ENCODE measurements around the gene WDFY4. TPM values are rescaled to one million over a fixed set of nuclear protein-coding genes. Genes with fewer than 3 reads are reported as not detected.

The WDFY4 gene
- total and polyA plus RNA-seq, 8 donors = 0.15 to 8.0 (median 2.7) TPM

DNA sequence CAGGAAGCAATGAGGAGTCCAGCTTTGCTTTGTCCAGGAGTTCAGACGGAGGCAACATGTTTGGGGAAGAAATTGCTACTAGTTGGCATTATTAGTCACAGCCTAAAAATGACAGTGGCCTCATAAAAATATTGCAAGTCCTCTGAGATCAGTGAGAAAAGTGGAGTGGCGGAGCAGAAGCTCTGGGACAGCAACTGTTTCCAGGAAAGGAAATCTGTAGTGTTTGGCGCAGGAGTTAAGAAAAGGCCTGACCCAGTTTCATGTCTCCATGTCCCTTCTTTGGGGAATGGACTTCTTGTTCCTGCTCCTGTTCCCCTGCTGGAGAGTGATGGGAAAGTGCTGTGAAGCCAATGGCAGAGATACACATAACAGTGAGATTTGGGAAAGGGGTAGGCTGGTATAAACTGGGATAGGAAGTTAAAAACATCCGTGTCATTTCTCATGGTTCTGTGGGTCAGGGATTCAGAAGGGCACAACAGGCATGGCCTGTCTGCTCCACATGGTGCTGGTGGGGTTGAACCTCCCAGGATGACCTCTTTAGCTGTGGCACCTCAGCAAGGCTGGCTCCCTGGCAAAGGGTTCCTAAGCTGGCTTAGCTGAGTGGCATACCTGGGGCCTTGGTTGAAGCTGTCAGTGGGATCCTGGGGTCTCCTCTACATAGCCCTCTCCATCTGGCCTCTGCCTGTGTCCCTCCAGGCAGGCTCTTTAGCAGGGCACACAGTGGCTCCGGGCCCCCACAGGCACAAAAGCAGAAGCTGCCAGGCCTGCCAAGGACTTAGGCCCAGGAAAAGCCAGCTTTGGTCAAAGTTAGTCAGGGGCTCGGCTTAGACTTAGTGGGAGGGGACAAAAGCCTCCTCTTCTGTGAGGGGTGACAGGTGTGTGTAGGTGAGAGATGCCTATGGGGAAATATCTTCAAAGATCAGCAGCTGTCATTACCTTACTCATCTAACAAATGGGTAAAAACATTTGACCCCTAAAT lies 77.7 kb downstream of the WDFY4 start:
- Histone ChIP-seq H3K9me3 (no peaks in the 10 kb centered on the region), H3K27ac (no peak overlapping the region), H3K4me1 (no peaks in the 10 kb centered on the region), H3K36me3 (no peaks in the 10 kb centered on the region), H3K27me3 (no peaks in the 10 kb centered on the region), H3K4me3 (no peak overlapping the region)
- no peak for DNase-seq
- TF ChIP-seq POLR2AphosphoS5 (IDR thresholded peaks at IDR 0.05) (no peak), POLR2A (IDR thresholded peaks at IDR 0.05) (no peak), EP300 (IDR thresholded peaks at IDR 0.05) (no peak)
- TF ChIP-seq, protein P1, sequence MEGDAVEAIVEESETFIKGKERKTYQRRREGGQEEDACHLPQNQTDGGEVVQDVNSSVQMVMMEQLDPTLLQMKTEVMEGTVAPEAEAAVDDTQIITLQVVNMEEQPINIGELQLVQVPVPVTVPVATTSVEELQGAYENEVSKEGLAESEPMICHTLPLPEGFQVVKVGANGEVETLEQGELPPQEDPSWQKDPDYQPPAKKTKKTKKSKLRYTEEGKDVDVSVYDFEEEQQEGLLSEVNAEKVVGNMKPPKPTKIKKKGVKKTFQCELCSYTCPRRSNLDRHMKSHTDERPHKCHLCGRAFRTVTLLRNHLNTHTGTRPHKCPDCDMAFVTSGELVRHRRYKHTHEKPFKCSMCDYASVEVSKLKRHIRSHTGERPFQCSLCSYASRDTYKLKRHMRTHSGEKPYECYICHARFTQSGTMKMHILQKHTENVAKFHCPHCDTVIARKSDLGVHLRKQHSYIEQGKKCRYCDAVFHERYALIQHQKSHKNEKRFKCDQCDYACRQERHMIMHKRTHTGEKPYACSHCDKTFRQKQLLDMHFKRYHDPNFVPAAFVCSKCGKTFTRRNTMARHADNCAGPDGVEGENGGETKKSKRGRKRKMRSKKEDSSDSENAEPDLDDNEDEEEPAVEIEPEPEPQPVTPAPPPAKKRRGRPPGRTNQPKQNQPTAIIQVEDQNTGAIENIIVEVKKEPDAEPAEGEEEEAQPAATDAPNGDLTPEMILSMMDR (IDR thresholded peaks at IDR 0.05) = no peak
- 84 to 94% (median 88%) methylated on average over 6 of the region's 6 CpGs for WGBS, 5 donors
- intact Hi-C loops (cut with DNase I; ENCODE audit: low total_unique reads) = no loop called here

DNA sequence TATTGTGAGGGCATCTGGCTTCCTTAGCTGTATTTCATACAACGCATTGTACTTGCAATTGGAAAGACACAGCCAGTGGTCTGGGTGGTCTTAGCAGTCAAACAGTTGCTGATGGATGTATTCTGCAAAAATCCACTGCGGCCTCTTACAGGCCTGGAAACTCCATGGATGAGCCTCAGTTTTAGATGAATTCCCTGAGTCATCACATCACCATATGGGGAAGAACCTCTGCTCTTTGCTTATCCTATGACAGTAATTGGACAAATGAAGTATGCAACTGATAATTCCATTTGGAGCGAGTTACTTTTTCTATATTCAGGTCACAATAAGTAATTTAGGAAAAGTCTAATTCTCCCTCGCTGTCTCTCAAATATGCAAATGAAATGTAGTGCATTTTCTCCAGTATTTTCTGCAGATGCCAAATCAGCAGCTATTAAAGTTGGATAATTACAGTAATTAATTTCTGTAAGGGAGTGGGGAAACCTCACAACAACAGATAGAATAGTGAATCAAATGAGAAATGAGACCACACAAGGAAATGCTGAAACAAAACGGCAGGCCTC lies 78.8 kb downstream of the WDFY4 start:
- DNase-seq = no peak
- intact Hi-C loops (cut with DNase I; ENCODE audit: low total_unique reads) = no loop called here
- H3K36me3 ChIP-seq = no peaks in the 10 kb centered on the region
- TF ChIP-seq, protein P1 (IDR thresholded peaks at IDR 0.05) = no peak
- TF ChIP-seq POLR2AphosphoS5 (IDR thresholded peaks at IDR 0.05) (no peak), POLR2A (IDR thresholded peaks at IDR 0.05) (no peak), EP300 (IDR thresholded peaks at IDR 0.05) (no peak)
- no peak overlapping the region for H3K27ac ChIP-seq
- H3K4me3 ChIP-seq = no peak overlapping the region
- H3K27me3 ChIP-seq = no peaks in the 10 kb centered on the region
- WGBS, 5 donors = 78 to 87% (median 85%) methylated on average over 5 of the region's 5 CpGs
- H3K9me3 ChIP-seq = no peaks in the 10 kb centered on the region
- H3K4me1 ChIP-seq = no peaks in the 10 kb centered on the region

DNA sequence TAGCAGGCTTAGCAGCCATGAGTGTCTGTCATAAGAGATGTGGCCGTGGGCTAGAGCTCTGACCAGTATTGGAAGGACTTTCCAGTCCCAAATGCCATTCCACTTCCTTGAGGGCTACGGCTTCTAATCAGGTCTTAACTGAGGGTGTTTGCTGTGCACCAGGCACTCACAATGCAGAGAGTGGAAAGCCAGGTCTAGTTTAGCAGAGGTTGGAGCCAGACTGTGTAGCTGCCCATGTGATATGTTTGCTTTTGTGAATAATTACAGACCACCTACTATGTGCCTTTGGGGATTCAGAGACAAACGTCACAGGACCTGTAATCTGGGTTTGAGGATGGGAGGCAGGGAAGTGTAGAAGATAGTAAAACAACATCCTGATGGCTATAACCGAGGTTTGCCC lies 79.8 kb downstream of the WDFY4 start:
- TF ChIP-seq EP300 (IDR thresholded peaks at IDR 0.05) = no peak
- no peak for TF ChIP-seq POLR2A (IDR thresholded peaks at IDR 0.05)
- TF ChIP-seq, protein P1 (IDR thresholded peaks at IDR 0.05) = no peak
- no peak for TF ChIP-seq POLR2AphosphoS5 (IDR thresholded peaks at IDR 0.05)
- intact Hi-C loops (cut with DNase I; ENCODE audit: low total_unique reads) = no loop called here
- WGBS, 5 donors = 62 to 82% (median 68%) methylated on average over 4 of the region's 4 CpGs

DNA sequence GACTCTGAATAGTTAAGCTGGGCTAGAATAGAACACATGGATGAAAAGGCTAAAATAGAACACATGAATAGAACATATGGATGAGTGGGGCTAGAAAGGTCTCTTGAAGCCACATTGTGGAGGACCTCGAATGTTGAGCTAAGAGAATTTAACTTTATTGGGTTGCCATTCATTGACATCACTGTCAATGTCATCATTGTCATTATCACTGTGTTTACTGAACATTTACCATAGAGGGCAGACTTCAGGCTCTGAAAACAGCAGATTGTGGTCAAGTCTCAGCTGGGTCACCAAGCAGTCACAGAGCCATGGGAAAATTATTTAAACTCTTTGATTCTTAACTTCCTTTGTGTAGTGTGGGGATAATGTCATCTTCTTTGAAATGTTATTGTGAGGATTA lies 80.4 kb downstream of the WDFY4 start:
- intact Hi-C loops (cut with DNase I; ENCODE audit: low total_unique reads) = no loop called here
- no peak overlapping the region for H3K27ac ChIP-seq
- H3K36me3 ChIP-seq = no peaks in the 10 kb centered on the region
- H3K27me3 ChIP-seq = no peaks in the 10 kb centered on the region
- DNase-seq = no peak
- 56 to 80% (median 71%) methylated on average over 1 of the region's 1 CpG for WGBS, 5 donors
- no peak overlapping the region for H3K4me3 ChIP-seq
- H3K9me3 ChIP-seq = no peaks in the 10 kb centered on the region
- TF ChIP-seq, protein P1 (IDR thresholded peaks at IDR 0.05) = no peak
- TF ChIP-seq POLR2AphosphoS5 (IDR thresholded peaks at IDR 0.05) = no peak
- no peak for TF ChIP-seq EP300 (IDR thresholded peaks at IDR 0.05)
- no peak for TF ChIP-seq POLR2A (IDR thresholded peaks at IDR 0.05)
- H3K4me1 ChIP-seq = no peaks in the 10 kb centered on the region

More for the DNA sequence above, 79.8 kb downstream of the WDFY4 start:
- Histone ChIP-seq H3K9me3 (no peaks in the 10 kb centered on the region), H3K27ac (no peak overlapping the region), H3K27me3 (no peaks in the 10 kb centered on the region), H3K36me3 (no peaks in the 10 kb centered on the region), H3K4me3 (no peak overlapping the region), H3K4me1 (no peaks in the 10 kb centered on the region)
- DNase-seq = no peak
